ENCODE results near the gene PCARE. TPM values are rescaled to one million over a fixed set of nuclear protein-coding genes. Genes with fewer than 3 reads are reported as not detected.

Gene PCARE
- total and polyA plus RNA-seq, 7 donors = 0.02 to 1.0 (median 0.39) TPM

GRCh38 chr2:29060441-29060840 lies 13.9 kb downstream of the PCARE start:
- H3K4me1 ChIP-seq = peaks cover 16% of the 10 kb centered on the region
- H3K36me3 ChIP-seq (ENCODE audit: insufficient read depth in 1 of 2, low read depth in 1 of 2) = no peaks in the 10 kb centered on the region
- H3K4me3 ChIP-seq = no peak overlapping the region
- intact Hi-C loops (cut with DNase I) = no loop called here
- DNase-seq = no peak
- no peak overlapping the region for H3K27ac ChIP-seq
- no peaks in the 10 kb centered on the region for H3K27me3 ChIP-seq (ENCODE audit: insufficient read depth in 3 of 3, low read length in 2 of 3)
- 76 to 85% (median 78%) methylated on average over 9 of the region's 9 CpGs for WGBS, 3 donors
- ATAC-seq = no peak
- H3K9me3 ChIP-seq = no peaks in the 10 kb centered on the region
- no peak for TF ChIP-seq CTCF (IDR thresholded peaks at IDR 0.05)

- H3K36me3 ChIP-seq (ENCODE audit: insufficient read depth in 1 of 2, low read depth in 1 of 2) = no peaks in the 10 kb centered on the region
- intact Hi-C loops (cut with DNase I) = loop anchor here in 1 of 2 donors (5.0 kb wide), 1 partner anchor 138 kb away; no protein-coding TSS in a partner anchor
- peaks cover 12% of the 10 kb centered on the region for H3K4me1 ChIP-seq
- no peak for TF ChIP-seq CTCF (IDR thresholded peaks at IDR 0.05)
- no peaks in the 10 kb centered on the region for H3K27me3 ChIP-seq (ENCODE audit: insufficient read depth in 3 of 3, low read length in 2 of 3)
- DNase-seq = no peak
- ATAC-seq = no peak
- 87 to 95% (median 94%) methylated on average over 1 of the region's 1 CpG for WGBS, 3 donors
- no peaks in the 10 kb centered on the region for H3K9me3 ChIP-seq
- no peak overlapping the region for H3K27ac ChIP-seq
- no peak overlapping the region for H3K4me3 ChIP-seq
Measured at GRCh38 chr2:29059624-29060023, 14.7 kb downstream of the PCARE start.

GRCh38 chr2:29057006-29057405 lies 17.3 kb downstream of the PCARE start:
- no peaks in the 10 kb centered on the region for H3K27me3 ChIP-seq (ENCODE audit: insufficient read depth in 3 of 3, low read length in 2 of 3)
- intact Hi-C loops (cut with DNase I) = loop anchor here in 1 of 2 donors (5.0 kb wide), 1 partner anchor 140 kb away; no protein-coding TSS in a partner anchor
- ATAC-seq (no peak), DNase-seq (no peak)
- H3K9me3 ChIP-seq = no peaks in the 10 kb centered on the region
- H3K4me1 ChIP-seq = no peaks in the 10 kb centered on the region
- no peak for TF ChIP-seq CTCF (IDR thresholded peaks at IDR 0.05)
- no peak overlapping the region for H3K4me3 ChIP-seq
- H3K36me3 ChIP-seq (ENCODE audit: insufficient read depth in 1 of 2, low read depth in 1 of 2) = peaks cover 0 to 5% of the 10 kb centered on the region in 2 donors
- WGBS, 3 donors = 82 to 94% (median 92%) methylated on average over 4 of the region's 4 CpGs
- H3K27ac ChIP-seq = no peak overlapping the region

- Histone ChIP-seq H3K36me3 (ENCODE audit: insufficient read depth in 1 of 2, low read depth in 1 of 2) (peaks cover 0 to 9% of the 10 kb centered on the region in 2 donors), H3K9me3 (no peaks in the 10 kb centered on the region), H3K4me1 (no peaks in the 10 kb centered on the region), H3K4me3 (no peak overlapping the region), H3K27ac (no peak overlapping the region), H3K27me3 (ENCODE audit: insufficient read depth in 3 of 3, low read length in 2 of 3) (no peaks in the 10 kb centered on the region)
- no peak for TF ChIP-seq CTCF (IDR thresholded peaks at IDR 0.05)
- 93 to 96% (median 95%) methylated on average over 5 of the region's 5 CpGs for WGBS, 3 donors
- intact Hi-C loops (cut with DNase I) = loop anchor here in 1 of 2 donors (5.0 kb wide), 1 partner anchor 141 kb away; no protein-coding TSS in a partner anchor
- ATAC-seq (no peak), DNase-seq (no peak)
Measured at GRCh38 chr2:29056452-29056851, 17.9 kb downstream of the PCARE start.

- H3K9me3 ChIP-seq = no peaks in the 10 kb centered on the region
- no peaks in the 10 kb centered on the region for H3K4me1 ChIP-seq
- H3K4me3 ChIP-seq = no peak overlapping the region
- intact Hi-C loops (cut with DNase I) = loop anchor here in 1 of 2 donors (5.0 kb wide), 1 partner anchor 142 kb away; no protein-coding TSS in a partner anchor
- no peak for TF ChIP-seq CTCF (IDR thresholded peaks at IDR 0.05)
- no peak overlapping the region for H3K27ac ChIP-seq
- ATAC-seq (no peak), DNase-seq (no peak)
- WGBS, 3 donors = 93 to 100% (median 97%) methylated on average over 1 of the region's 1 CpG
- peaks cover 0 to 9% of the 10 kb centered on the region in 2 donors for H3K36me3 ChIP-seq (ENCODE audit: insufficient read depth in 1 of 2, low read depth in 1 of 2)
- no peaks in the 10 kb centered on the region for H3K27me3 ChIP-seq (ENCODE audit: insufficient read depth in 3 of 3, low read length in 2 of 3)
Measured at GRCh38 chr2:29055601-29056000, 18.7 kb downstream of the PCARE start.
